SHP77 treated with DMSO at 0.1 percent for 48 hours (cell line): ENCODE results near the gene SLC25A30.
"Not testable (repeated sequence)": the region's sequence is repeated elsewhere in the genome, so short reads cannot be mapped to it uniquely, and the experiment has no call there.

Source experiments
- DNase-seq: peaks from one replicate; lab custom pipeline; 2025; lab: John Stamatoyannopoulos, UW

SLC25A30 gene

DNA sequence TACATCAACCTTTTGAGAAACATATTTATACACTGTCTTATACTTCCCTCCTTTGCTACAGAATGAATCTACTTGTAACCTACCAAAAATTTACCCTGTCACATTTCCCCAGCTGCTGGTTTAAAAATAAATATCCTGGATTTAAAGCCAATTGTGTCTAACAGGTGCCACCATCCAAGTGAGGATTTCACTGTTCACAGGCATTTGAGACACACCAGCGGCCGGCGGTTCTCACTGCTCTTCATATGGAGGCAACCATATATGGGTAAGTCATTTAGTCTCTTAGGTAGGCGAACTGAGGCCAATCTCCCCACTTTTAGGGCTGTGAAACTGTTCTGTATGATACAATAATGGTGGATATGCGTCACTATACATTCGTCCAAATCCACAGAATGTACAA lies 26.2 kb downstream of the SLC25A30 start:
- no peak for DNase-seq

- DNase-seq, result not testable (repeated sequence)
These were observed 27.0 kb downstream of the SLC25A30 start for GRCh38 chr13:45391128-45391527.

DNA sequence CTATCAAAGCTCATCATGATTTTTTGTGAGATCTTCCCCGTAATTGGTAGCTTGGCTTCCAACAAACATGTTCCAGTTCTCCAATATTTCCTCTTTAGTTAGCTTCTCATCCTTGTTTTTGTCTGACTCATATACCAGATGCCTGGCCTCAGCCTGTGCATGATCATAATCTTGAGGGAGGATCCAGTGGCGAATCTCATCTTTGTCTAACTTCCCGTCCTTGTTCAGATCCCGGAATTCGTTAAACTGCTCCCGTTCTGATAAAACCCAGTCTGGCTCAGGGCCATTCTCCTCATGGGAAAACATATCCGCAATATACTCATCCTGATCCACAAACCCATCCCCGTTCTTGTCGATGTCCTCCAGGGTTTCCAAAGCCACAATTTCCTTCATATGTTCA lies 27.8 kb downstream of the SLC25A30 start:
- DNase-seq, result not testable (repeated sequence)

DNA sequence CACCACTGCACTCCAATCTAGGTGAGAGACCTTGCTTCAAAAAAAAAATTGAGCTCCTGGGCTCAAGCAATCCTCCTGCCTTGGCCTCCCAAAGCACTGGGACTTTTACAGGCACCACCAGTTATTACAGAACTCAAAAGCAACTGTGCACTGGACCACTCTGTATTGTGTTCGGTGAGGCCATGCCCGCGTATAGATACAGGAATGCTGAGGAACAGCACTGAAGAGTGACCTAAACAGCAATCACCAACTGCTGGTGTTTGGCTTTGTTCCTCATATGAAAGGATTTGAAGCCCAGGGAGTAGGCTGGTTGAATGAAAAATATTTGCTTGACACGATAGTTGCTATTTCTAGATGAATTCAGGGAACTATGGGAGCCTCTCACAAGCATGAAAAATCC lies 29.5 kb downstream of the SLC25A30 start:
- no peak for DNase-seq

GRCh38 chr13:45386892-45387575 lies 31.1 kb downstream of the SLC25A30 start:
- DNase-seq, result not testable (repeated sequence)

DNA sequence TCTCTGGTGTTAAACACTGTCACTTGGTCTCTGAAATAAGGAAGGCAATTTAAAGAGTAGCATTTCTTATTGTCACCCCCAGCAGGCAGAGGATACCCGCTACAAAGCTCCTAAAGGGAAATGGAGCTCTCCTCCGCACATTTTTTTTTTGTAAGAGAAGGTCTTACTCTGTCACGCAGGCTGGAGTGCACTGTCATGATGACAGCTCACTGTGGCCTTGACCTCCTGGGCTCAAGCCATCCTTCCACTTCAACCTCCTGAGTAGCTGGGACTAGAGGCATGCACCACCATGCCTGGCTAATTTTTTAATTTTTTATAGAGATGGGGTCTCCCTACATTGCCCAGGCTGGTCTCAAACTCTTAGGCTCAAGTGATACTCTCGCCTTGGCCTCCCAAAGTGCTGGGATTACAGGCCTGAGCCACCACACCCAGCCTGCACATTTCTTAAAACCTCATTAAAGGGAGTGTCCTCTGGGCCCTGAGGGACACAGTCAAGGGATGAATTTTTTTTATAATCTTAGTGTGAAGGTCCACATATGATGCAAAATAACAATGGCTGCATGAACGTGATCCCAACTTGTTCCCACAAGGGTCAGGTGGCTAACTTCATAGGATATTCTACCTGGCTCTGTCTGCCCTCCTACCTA lies 32.1 kb downstream of the SLC25A30 start:
- no peak for DNase-seq

DNA sequence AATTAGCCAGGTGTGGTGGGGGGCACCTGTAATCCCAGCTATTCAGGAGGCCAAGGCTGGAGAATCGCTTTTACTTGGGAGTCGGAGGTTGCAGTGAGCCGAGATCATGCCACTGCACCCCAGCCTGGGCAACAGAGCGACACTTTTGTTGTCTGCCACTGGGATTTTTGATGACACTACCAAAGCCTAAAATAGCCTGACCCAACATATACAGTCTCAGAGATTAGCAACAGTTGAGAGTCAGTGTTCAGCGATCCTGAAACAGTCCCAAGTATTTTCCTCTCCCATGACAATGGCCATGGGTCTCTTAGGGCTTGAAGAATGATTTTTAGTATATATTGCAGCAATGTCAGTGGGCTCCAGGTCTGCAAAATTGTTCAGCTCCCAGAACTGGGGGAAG lies 32.9 kb downstream of the SLC25A30 start:
- no peak for DNase-seq

GRCh38 chr13:45384474-45385174 lies 33.5 kb downstream of the SLC25A30 start:
- no peak for DNase-seq

DNA sequence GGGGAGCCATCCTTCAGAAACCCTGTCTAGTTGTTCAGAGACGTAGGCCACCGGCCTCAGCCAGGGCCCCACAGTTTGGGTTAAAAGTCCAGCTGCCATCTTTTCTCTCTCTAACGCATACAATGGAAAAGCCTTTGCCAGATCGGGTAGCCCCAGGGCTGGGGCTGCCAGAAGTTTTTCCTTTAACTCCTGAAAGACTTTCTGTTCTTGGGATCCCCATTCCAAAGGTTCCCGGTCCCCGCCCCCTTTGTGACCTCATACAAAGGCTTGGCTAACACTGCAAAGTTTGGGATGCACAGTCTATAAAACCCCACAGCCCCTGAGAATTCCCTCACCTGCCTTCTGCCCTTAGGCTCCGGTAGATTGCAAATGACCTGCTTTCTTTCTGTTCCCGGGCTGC lies 35.4 kb downstream of the SLC25A30 start:
- DNase-seq, result not testable (repeated sequence)

GRCh38 chr13:45381196-45381595 lies 37.0 kb downstream of the SLC25A30 start:
- DNase-seq, result no peak

GRCh38 chr13:45380708-45381107 lies 37.5 kb downstream of the SLC25A30 start:
- not testable (repeated sequence) for DNase-seq

GRCh38 chr13:45379516-45379915 lies 38.7 kb downstream of the SLC25A30 start:
- DNase-seq, result not testable (repeated sequence)

GRCh38 chr13:45378786-45379185 lies 39.4 kb downstream of the SLC25A30 start:
- not testable (repeated sequence) for DNase-seq

GRCh38 chr13:45377314-45377713 lies 40.9 kb downstream of the SLC25A30 start:
- not testable (repeated sequence) for DNase-seq

- not testable (repeated sequence) for DNase-seq
These were observed 41.5 kb downstream of the SLC25A30 start for GRCh38 chr13:45376651-45377050.

- no peak for DNase-seq
These were observed 43.3 kb downstream of the SLC25A30 start for GRCh38 chr13:45374917-45375316.

- DNase-seq, result no peak
These were observed 45.0 kb downstream of the SLC25A30 start for GRCh38 chr13:45373162-45373547.

DNA sequence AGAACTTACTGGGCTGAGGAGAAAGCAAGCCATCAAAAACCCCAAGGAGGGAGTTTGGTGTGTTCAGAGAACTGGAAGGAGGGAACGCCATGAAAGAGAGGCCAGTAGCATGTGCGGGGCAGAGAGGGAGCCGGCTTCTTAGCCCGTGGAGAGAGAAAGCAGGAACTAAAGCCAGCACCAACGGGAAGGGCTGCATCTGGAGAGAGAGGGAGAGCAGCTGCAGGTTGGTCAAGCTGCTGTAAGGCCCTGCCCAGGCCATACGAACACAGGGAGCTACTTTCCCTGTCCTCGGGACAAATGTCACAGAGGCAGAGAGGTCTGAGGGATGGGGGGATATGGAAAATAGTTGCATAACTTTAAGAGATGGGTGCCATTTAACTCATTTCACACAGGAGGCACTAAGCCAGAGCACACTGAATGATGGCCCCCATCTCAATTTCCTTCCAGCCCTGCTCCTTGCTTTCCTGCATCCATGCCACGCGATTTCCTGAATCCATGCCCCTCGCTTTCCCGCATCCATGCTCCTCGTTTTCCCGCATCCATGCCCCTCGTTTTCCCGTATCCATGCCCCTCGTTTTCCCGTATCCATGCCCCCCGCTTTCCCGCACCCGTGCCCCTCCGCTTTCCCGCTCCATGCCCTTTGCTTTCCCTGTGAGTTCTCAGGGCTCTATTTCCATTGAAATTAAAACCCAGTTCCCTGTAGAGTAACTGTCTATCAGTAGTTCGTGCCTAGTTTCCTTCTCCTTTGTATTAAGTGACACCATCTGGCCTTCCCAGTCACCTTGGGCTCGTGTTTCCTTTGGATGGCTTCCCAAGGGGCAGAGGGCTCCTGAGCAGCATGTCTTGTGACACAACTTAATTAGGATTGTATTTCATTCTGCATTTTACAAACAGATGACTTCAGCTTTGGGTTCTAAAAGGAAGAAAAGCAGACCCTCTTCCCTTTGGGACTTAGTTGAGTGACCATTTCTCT lies 45.7 kb downstream of the SLC25A30 start:
- no peak for DNase-seq

DNA sequence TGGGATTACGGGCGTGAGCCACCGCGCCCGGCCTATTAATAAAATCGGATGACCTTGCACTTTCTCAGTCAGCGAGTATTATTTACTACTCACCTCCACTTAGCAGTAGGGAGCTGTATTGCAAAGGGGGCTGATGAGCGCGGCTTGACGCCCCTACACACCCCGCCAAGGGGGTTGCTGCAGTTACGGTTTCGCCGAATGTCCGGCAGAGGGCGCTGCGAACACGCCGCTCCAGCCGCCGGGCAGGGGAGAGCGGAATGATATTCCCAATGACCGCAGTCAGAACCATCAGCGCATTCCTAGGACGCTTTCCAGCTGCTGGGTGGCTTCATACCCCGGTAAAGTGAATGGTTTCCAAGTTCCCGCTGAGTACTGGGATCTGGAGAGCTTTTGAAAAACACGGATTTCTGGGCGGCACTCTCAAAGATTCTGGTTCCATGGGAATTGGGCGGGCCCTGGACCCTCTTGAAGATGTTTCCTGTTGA lies 47.2 kb downstream of the SLC25A30 start:
- no peak for DNase-seq

DNA sequence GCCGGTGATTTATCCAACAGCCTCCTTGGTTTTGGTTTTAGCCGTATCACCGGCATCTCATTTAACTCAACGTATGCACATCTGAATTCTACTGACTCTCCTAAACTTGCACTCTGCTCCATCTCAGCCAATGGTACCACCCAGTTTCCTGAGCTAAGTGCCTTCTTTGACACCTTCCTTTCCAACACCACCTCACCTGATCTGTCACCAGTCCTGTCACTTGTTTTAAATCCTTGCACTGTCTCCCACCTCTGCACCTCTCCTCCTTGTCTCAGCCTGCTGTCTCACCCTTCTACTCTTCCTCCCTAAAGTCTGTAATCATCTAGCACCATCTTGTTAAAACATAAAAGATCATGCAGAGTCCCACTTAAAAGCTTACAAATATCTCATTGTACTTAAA lies 49.1 kb downstream of the SLC25A30 start:
- DNase-seq, result no peak

GRCh38 chr13:45368571-45368970 lies 49.6 kb downstream of the SLC25A30 start:
- DNase-seq, result no peak

DNA sequence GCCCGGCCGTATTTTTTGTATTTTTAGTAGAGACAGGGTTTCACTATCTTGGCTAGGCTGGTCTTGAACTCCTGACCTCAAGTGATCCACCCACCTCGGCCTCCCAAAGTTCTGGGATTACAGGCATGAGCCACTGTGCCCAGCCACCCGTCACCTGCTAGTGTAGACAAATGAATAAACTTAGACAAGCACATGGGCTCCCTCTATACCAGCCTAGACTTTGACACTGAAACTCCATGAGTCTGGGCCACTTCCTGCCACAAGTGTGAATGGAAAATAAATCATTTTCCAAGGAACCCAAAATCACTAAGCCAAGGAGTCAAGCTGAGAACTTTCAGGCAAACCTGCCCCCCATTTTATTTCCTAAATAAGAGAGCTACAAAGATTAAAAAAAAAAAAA lies 50.2 kb downstream of the SLC25A30 start:
- no peak for DNase-seq
